HepG2 (cell line): ENCODE measurements around the gene SLFN12L. TPM values are rescaled to one million over a fixed set of nuclear protein-coding genes. Genes with fewer than 3 reads are reported as not detected.

Experiments used
- ATAC-seq: fragments of 200-7000 bp; cut with Tn5 transposase; 3 replicates; pipeline ENCODE4 v1.9.1; 2020; ENCODE audit warnings: mild to moderate bottlenecking, moderate library complexity
- BruUV-seq: library from RNA; stranded (reverse); fragments of 400-500 nt; replicated peaks from 2 replicates; lab custom pipeline; 2021; lab: Mats Ljungman, UMichigan
- CTCF ChIA-PET: fragments of 300-600 bp; formaldehyde crosslinking; extraction: SDS; loops from one replicate; lab custom pipeline; 2021; ENCODE audit warnings: low total read pairs, inconsistent platforms, low intra/inter-chr PET ratio; lab: Yijun Ruan, JAX
- POLR2A ChIA-PET: fragments of 350-600 bp; sonication (Branson Sonifier 250); formaldehyde crosslinking; loops from one replicate; lab custom pipeline; 2020; ENCODE audit warnings: antibody characterized with exemption, inconsistent platforms; lab: Yijun Ruan, JAX
- DNase-seq: peaks from one replicate; pipeline ENCODE4 v3.0.0-alpha.2; 2015; ENCODE audit warnings: low spot score
- FAIRE-seq: peaks from 3 replicates; lab custom pipeline; 2011; peaks lifted over from hg19 to GRCh38; lab: Jason Lieb, UNC
- H2AFZ ChIP-seq: one replicate; pipeline ENCODE4 v1.6.1; 2011; ENCODE audit warnings: low read length, inconsistent platforms
- H3K27ac ChIP-seq: fragments of 300-600 bp; 3 replicates; pipeline ENCODE4 v1.8.0; 2011; ENCODE audit warnings: mixed run types, mild to moderate bottlenecking, mixed read lengths, low read length, inconsistent platforms; ENCODE audit not compliant: insufficient read depth; ENCODE audit errors: extremely low read length
- H3K27me3 ChIP-seq, 2 experiments: fragments of 200-600 bp in 1 of 2; 2 replicates in 1 of 2; 3 replicates in 1 of 2; pipeline versions ENCODE4 v1.6.0 to v1.8.0; 2011; ENCODE audit warnings: low read length in 2 of 2, mild to moderate bottlenecking in 2 of 2, moderate library complexity in 2 of 2, inconsistent platforms in 1 of 2; ENCODE audit not compliant: insufficient read depth in 2 of 2, control insufficient read depth in 1 of 2
- H3K36me3 ChIP-seq, 2 experiments: fragments of 200-600 bp in 1 of 2; replicated peaks in 1 of 2; 2 replicates in 1 of 2; 3 replicates in 1 of 2; pipeline versions ENCODE4 v1.5.1 to v1.8.0; 2011; ENCODE audit warnings: low read length in 2 of 2, inconsistent platforms in 1 of 2; ENCODE audit not compliant: insufficient read depth in 2 of 2, control insufficient read depth in 1 of 2
- H3K4me1 ChIP-seq: 2 replicates; pipeline ENCODE4 v1.5.1; 2012; ENCODE audit warnings: low read length, inconsistent platforms; ENCODE audit not compliant: insufficient read depth
- H3K4me2 ChIP-seq: 2 replicates; pipeline ENCODE4 v1.6.0; 2011; ENCODE audit warnings: low read depth, low read length, inconsistent platforms
- H3K4me3 ChIP-seq, 3 experiments: fragments of 200-600 bp in 1 of 3; sonication (generic), shearing (Covaris generic) in 1 of 3; replicated peaks in 1 of 3; 2 replicates each; pipeline ENCODE4 v1.5.1; 2011 to 2016; ENCODE audit warnings: low read length in 3 of 3, inconsistent platforms in 2 of 3, low read depth in 2 of 3, mild to moderate bottlenecking in 2 of 3, control low read depth in 1 of 3, mixed read lengths in 1 of 3; ENCODE audit not compliant: insufficient read depth in 1 of 3
- H3K79me2 ChIP-seq: one replicate; pipeline ENCODE4 v1.6.1; 2011; ENCODE audit warnings: low read length, inconsistent platforms; ENCODE audit not compliant: insufficient read depth
- H3K9ac ChIP-seq: 2 replicates; pipeline ENCODE4 v1.6.0; 2011; ENCODE audit warnings: mild to moderate bottlenecking, low read depth, low read length, inconsistent platforms; ENCODE audit not compliant: insufficient read depth
- H3K9me3 ChIP-seq: 2 replicates; pipeline ENCODE4 v1.5.1; 2012; ENCODE audit warnings: mild to moderate bottlenecking, low read length
- H4K20me1 ChIP-seq: 2 replicates; pipeline ENCODE4 v1.6.0; 2011; ENCODE audit warnings: inconsistent platforms, mild to moderate bottlenecking, low read length, moderate library complexity; ENCODE audit not compliant: insufficient read depth
- PAX8 ChIP-seq: sonication (generic); formaldehyde crosslinking; IDR thresholded peaks from 2 replicates; pipeline ENCODE4 v1.8.0; 2022; ENCODE audit warnings: mild to moderate bottlenecking, missing genetic modification reagents, borderline replicate concordance
- RFX5 ChIP-seq: IDR thresholded peaks from 2 replicates; pipeline ENCODE4 v1.6.1; 2011; ENCODE audit warnings: low read depth, low read length, improper control_type of control experiment
- SMAD1 ChIP-seq: sonication (generic); formaldehyde crosslinking; IDR thresholded peaks from 2 replicates; pipeline ENCODE4 v1.4.0; 2020; ENCODE audit warnings: missing genetic modification reagents, low read depth, mild to moderate bottlenecking, borderline replicate concordance
- SMAD9 ChIP-seq: sonication (generic); formaldehyde crosslinking; IDR thresholded peaks from 2 replicates; pipeline ENCODE4 v1.5.1; 2020; ENCODE audit warnings: mild to moderate bottlenecking, missing genetic modification reagents
- XBP1 ChIP-seq: sonication (generic); formaldehyde crosslinking; IDR thresholded peaks from 2 replicates; pipeline ENCODE4 v1.5.0; 2020; ENCODE audit warnings: missing genetic modification reagents
- ZNF34 ChIP-seq: sonication (generic); formaldehyde crosslinking; IDR thresholded peaks from 2 replicates; pipeline ENCODE4 v1.4.0; 2020; ENCODE audit warnings: mild to moderate bottlenecking, missing genetic modification reagents, borderline replicate concordance
- ZNF382 ChIP-seq: sonication (generic); formaldehyde crosslinking; IDR thresholded peaks from 2 replicates; pipeline ENCODE4 v1.5.0; 2020; ENCODE audit warnings: missing genetic modification reagents, mild to moderate bottlenecking, borderline replicate concordance
- ZNF468 ChIP-seq: sonication (generic); formaldehyde crosslinking; IDR thresholded peaks from 2 replicates; pipeline ENCODE4 v1.8.0; 2022; ENCODE audit warnings: mild to moderate bottlenecking, moderate library complexity, missing genetic modification reagents
- ZNF567 ChIP-seq: sonication (generic); formaldehyde crosslinking; IDR thresholded peaks from 2 replicates; pipeline ENCODE4 v1.8.1; 2023; ENCODE audit warnings: mild to moderate bottlenecking, missing genetic modification reagents, borderline replicate concordance
- ZNF737 ChIP-seq: sonication (generic); formaldehyde crosslinking; IDR thresholded peaks from 2 replicates; pipeline ENCODE4 v1.5.0; 2020; ENCODE audit warnings: missing genetic modification reagents, mild to moderate bottlenecking, borderline replicate concordance
- whole genome bisulfite sequencing: methylation state at CpG from one replicate; pipeline ENCODE4 v1.1.6; 2017; ENCODE audit warnings: low lambda C conversion rate; 5-methylcytosine and 5-hydroxymethylcytosine counted together
- in situ Hi-C: cut with HindIII; loops from 2 replicates; pipeline ENCODE4 v1.10.0; 2017; ENCODE audit warnings: low pct_unique_long_range_greater_than_20kb; ENCODE audit not compliant: extremely low pct_ligation_motif_present
- intact Hi-C: fragments of 100-400 bp; cut with micrococcal nuclease; formaldehyde crosslinking; loops from one replicate; pipeline ENCODE4 v1.10.0; 2022; ENCODE audit not compliant: unreplicated experiment
- polyA plus RNA-seq, 8 experiments: library from polyadenylated mRNA; depleted of rRNA in 3 of 8; stranded (reverse) in 7 of 8; unstranded in 1 of 8; fragments of >200 nt; fragmentation: Illumina TruSeq in 4 of 8; extraction: Trizol in 4 of 8; gene quantifications; 2 replicates each; pipeline versions ENCODE4 v1.2.1 to v1.2.3, GENCODE V29; 2011 to 2016; ENCODE audit warnings: low read depth in 4 of 8, missing spikeins in 1 of 8, mixed read lengths in 1 of 8; ENCODE audit not compliant: insufficient read depth in 1 of 8
- total RNA-seq, 5 experiments: library from RNA; depleted of rRNA; stranded (reverse); fragments of >200 nt; fragmentation: Illumina TruSeq; extraction: Trizol; gene quantifications; 2 replicates each; pipeline ENCODE4 v1.2.3, GENCODE V29; 2016; ENCODE audit warnings: low read depth in 1 of 5
- TF ChIP-seq, protein P1 (sequence below): sonication (generic); formaldehyde crosslinking; IDR thresholded peaks from 2 replicates; pipeline ENCODE4 v1.8.0; 2022; ENCODE audit warnings: mild to moderate bottlenecking, missing genetic modification reagents; ENCODE audit not compliant: insufficient replicate concordance

The SLFN12L gene
- total and polyA plus RNA-seq, 2 of the 13 experiments (the other 11 are each of a cell fraction or from before 2014, with no cell fraction given), result not detected

DNA sequence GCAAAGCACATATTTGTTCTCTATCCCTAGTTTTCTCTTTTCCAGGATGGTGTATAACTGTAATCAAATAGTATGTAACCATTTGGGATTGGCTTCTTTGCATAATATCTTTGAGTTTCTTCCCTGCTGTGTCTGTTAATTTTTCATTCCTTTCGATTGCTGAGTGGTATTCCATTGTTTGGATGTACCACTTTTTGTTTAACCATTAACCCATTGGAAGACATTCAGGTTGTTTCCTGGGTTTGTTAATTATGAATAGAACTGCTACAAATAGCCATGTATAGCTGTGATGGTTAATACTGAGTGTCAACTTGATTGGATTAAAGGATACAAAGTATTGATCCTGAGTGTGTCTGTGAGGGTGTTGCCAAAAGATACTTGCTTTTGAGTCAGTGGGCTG, 84.3 kb downstream of the SLFN12L start:
- H3K4me3 ChIP-seq, result no peak overlapping the region
- BruUV-seq, result no TSS peak
- ChIA-PET CTCF (no interaction called here), POLR2A (no interaction called here)
- H3K27me3 ChIP-seq, result peaks cover 0 to 15% of the 10 kb centered on the region in 2 experiments; a peak in 2 of 5 replicates
- TF ChIP-seq RFX5, result no peak
- no peaks in the 10 kb centered on the region for H3K9me3 ChIP-seq
- DNase-seq (no peak), FAIRE-seq (no peak), ATAC-seq (no peak)
- no peaks in the 10 kb centered on the region for H4K20me1 ChIP-seq
- intact Hi-C loops, result no loop called here
- no peak overlapping the region for H3K4me2 ChIP-seq
- H3K36me3 ChIP-seq, result no peaks in the 10 kb centered on the region
- no peaks in the 10 kb centered on the region for H3K4me1 ChIP-seq
- in situ Hi-C loops, result no loop called here
- H3K79me2 ChIP-seq, result no peaks in the 10 kb centered on the region
- 0% methylated on average over 1 of the region's 1 CpG for WGBS
- H3K9ac ChIP-seq, result no peak overlapping the region
- no peak overlapping the region for H3K27ac ChIP-seq
- no peak overlapping the region for H2AFZ ChIP-seq

DNA sequence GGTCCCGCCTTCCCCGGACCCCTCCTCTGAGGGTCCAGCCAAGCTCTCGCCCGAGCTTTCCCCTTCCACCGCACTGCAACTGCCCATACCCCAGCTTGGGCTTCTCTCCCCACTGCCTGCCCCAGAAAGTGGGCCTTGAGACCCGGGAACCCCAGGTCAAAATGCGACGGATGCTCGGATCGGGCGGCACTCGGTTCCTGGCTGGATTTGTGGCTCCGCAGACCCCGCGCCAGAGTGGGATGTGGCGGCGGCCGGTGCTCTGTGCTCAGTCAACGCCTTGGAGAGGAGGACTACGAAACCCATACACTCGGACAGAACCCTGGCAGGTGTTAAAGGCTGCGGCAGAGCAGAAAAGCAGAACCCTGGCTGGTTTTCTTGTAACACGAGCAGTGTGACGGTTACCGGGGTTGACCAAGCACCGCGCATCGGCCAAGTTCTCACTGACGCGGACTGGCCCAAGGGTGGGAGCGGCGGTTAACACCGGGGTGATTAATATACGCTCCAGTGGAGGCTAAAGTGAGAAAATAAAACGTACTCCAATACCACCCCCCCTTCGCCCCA, 88.0 kb downstream of the SLFN12L start:
- H3K79me2 ChIP-seq, result no peaks in the 10 kb centered on the region
- ChIA-PET POLR2A (no interaction called here), CTCF (no interaction called here)
- intact Hi-C loops, result no loop called here
- peaks cover 2 to 28% of the 10 kb centered on the region in 2 experiments; a peak in 3 of 5 replicates for H3K27me3 ChIP-seq
- H3K9ac ChIP-seq, result no peak overlapping the region
- WGBS, result 44% methylated on average over 34 of the region's 36 CpGs
- no peak overlapping the region for H3K4me3 ChIP-seq
- FAIRE-seq (no peak), ATAC-seq (no peak), DNase-seq (no peak)
- no peaks in the 10 kb centered on the region for H3K9me3 ChIP-seq
- no peaks in the 10 kb centered on the region for H3K36me3 ChIP-seq
- TF ChIP-seq ZNF567, result no peak
- no peak for TF ChIP-seq ZNF382 (CRISPR knock-in tag)
- no peak for TF ChIP-seq ZNF468
- no peak for TF ChIP-seq PAX8 (CRISPR knock-in tag)
- TF ChIP-seq ZNF737 (CRISPR knock-in tag), result no peak
- no peak for TF ChIP-seq XBP1
- no peak for TF ChIP-seq SMAD9 (CRISPR knock-in tag)
- TF ChIP-seq, protein P1, sequence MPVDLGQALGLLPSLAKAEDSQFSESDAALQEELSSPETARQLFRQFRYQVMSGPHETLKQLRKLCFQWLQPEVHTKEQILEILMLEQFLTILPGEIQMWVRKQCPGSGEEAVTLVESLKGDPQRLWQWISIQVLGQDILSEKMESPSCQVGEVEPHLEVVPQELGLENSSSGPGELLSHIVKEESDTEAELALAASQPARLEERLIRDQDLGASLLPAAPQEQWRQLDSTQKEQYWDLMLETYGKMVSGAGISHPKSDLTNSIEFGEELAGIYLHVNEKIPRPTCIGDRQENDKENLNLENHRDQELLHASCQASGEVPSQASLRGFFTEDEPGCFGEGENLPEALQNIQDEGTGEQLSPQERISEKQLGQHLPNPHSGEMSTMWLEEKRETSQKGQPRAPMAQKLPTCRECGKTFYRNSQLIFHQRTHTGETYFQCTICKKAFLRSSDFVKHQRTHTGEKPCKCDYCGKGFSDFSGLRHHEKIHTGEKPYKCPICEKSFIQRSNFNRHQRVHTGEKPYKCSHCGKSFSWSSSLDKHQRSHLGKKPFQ (CRISPR knock-in tag), result no peak
- TF ChIP-seq SMAD1 (CRISPR knock-in tag), result no peak
- no peak for TF ChIP-seq ZNF34
- no peak overlapping the region for H2AFZ ChIP-seq
- H3K27ac ChIP-seq, result no peak overlapping the region
- in situ Hi-C loops, result no loop called here
- H3K4me2 ChIP-seq, result no peak overlapping the region
- no peaks in the 10 kb centered on the region for H3K4me1 ChIP-seq
- BruUV-seq, result no TSS peak
- no peaks in the 10 kb centered on the region for H4K20me1 ChIP-seq
